ENCODE data around the gene WBP1. TPM values are rescaled to one million over a fixed set of nuclear protein-coding genes. Genes with fewer than 3 reads are reported as not detected.

WBP1 gene
- total and polyA plus RNA-seq, 10 of the 15 experiments (the other 5 are each of a cell fraction or from before 2014, with no cell fraction given), result 4.2 to 76.8 (median 43.8) TPM

GRCh38 chr2:74472086-74472944, 14.1 kb downstream of the WBP1 start, which contains the start of gene MRPL53 (continued):
- TF ChIP-seq NRF1 (conservative IDR thresholded peaks at IDR 0.05; ENCODE audit: low read depth, low read length) (no peak), KAT2A (conservative IDR thresholded peaks at IDR 0.05; ENCODE audit: control insufficient read depth, low read depth, low read length) (no peak), POLR2A (IDR thresholded peaks at IDR 0.05; ENCODE audit: low read depth, low read length) (peak; percentile 98), NKRF (conservative IDR thresholded peaks at IDR 0.05) (no peak; the same call in 1 of the 2 replicates), MEF2B (IDR thresholded peaks at IDR 0.05; ENCODE audit: partially characterized antibody, poor library complexity, severe bottlenecking) (no peak), MTA3 (IDR thresholded peaks at IDR 0.05; ENCODE audit: borderline replicate concordance, low read length) (peak; percentile 68; the same call in 1 of the 2 replicates), ZNF207 (IDR thresholded peaks at IDR 0.05; ENCODE audit: borderline replicate concordance) (peak; percentile 85; the same call in 1 of the 2 replicates), RELA (IDR thresholded peaks at IDR 0.05; ENCODE audit: borderline replicate concordance, partially characterized antibody) (peak; percentile 50), STAT3 (IDR thresholded peaks at IDR 0.05; ENCODE audit: low read depth, low read length) (no peak), NR2C2 (IDR thresholded peaks at IDR 0.05; ENCODE audit: borderline replicate concordance, control insufficient read depth, insufficient read length, low read depth) (peak; percentile 99), SUZ12 (IDR thresholded peaks at IDR 0.05; ENCODE audit: unreplicated experiment) (no peak), ZNF592 (IDR thresholded peaks at IDR 0.05) (peak; percentile 71; the same call in 1 of the 2 replicates), IRF4 (IDR thresholded peaks at IDR 0.05; ENCODE audit: low read depth, low read length) (no peak), EED (IDR thresholded peaks at IDR 0.05; ENCODE audit: low read depth) (peak; percentile 69; the same call in 1 of the 2 replicates), CBFB (IDR thresholded peaks at IDR 0.05; ENCODE audit: low read depth) (peak; percentile 91), ZNF622 (IDR thresholded peaks at IDR 0.05) (no peak), TCF12 (IDR thresholded peaks at IDR 0.05; ENCODE audit: low read depth, low read length) (peak; percentile 88), USF1 (IDR thresholded peaks at IDR 0.05; ENCODE audit: borderline replicate concordance, extremely low read length, insufficient read depth, low read depth, low read length) (no peak), PML (IDR thresholded peaks at IDR 0.05; ENCODE audit: low read length) (peak; percentile 98), HSF1 (IDR thresholded peaks at IDR 0.05; ENCODE audit: low read depth, low read length) (no peak)
